HepG2 (cell line): Measurements from ENCODE around the gene SLC22A31. TPM values are rescaled to one million over a fixed set of nuclear protein-coding genes. Genes with fewer than 3 reads are reported as not detected.

ENCODE experiments used
- ATF4 ChIP-seq, 2 experiments: fragments of 450-650 bp in 1 of 2; sonication (generic) in 1 of 2; formaldehyde crosslinking; IDR thresholded peaks; 2 replicates each; pipeline versions ENCODE4 v1.5.0 to v1.8.0; 2020 to 2022; ENCODE audit warnings: mild to moderate bottlenecking in 1 of 2, missing genetic modification reagents in 1 of 2
- CEBPB ChIP-seq: IDR thresholded peaks from 2 replicates; pipeline ENCODE4 v1.6.1; 2011; ENCODE audit warnings: low read depth, low read length, improper control_type of control experiment, borderline replicate concordance
- EP300 ChIP-seq, 3 experiments: sonication (generic) in 1 of 3; formaldehyde crosslinking in 1 of 3; IDR thresholded peaks; 2 replicates each; pipeline versions ENCODE4 v1.5.1 to v1.6.1; 2011 to 2020; ENCODE audit warnings: low read depth in 2 of 3, low read length in 2 of 3, borderline replicate concordance in 1 of 3, improper control_type of control experiment in 1 of 3, mild to moderate bottlenecking in 1 of 3, missing genetic modification reagents in 1 of 3, moderate library complexity in 1 of 3
- ETS1 ChIP-seq: sonication (generic); formaldehyde crosslinking; IDR thresholded peaks from 2 replicates; pipeline ENCODE4 v1.4.0; 2020; ENCODE audit warnings: missing genetic modification reagents
- HOXA9 ChIP-seq: sonication (generic); formaldehyde crosslinking; IDR thresholded peaks from 2 replicates; pipeline ENCODE4 v1.8.1; 2022; ENCODE audit warnings: missing genetic modification reagents, mild to moderate bottlenecking, moderate library complexity, borderline replicate concordance
- LCORL ChIP-seq, 2 experiments: fragments of 450-650 bp in 1 of 2; sonication (generic) in 1 of 2; formaldehyde crosslinking in 1 of 2; IDR thresholded peaks; 2 replicates each; pipeline versions ENCODE4 v1.5.0 to v1.6.1; 2017 to 2020; ENCODE audit warnings: antibody characterized with exemption in 1 of 2, missing genetic modification reagents in 1 of 2
- MBNL3 ChIP-seq: fragments of 250-450 bp; sonication (Bioruptor Pico); conservative IDR thresholded peaks from 2 replicates; pipeline ENCODE4 v1.8.0; 2022; ENCODE audit warnings: mild to moderate bottlenecking, inconsistent platforms
- PAX8 ChIP-seq: sonication (generic); formaldehyde crosslinking; IDR thresholded peaks from 2 replicates; pipeline ENCODE4 v1.8.0; 2022; ENCODE audit warnings: mild to moderate bottlenecking, missing genetic modification reagents, borderline replicate concordance
- PHF8 ChIP-seq: sonication (generic); formaldehyde crosslinking; IDR thresholded peaks from 2 replicates; pipeline ENCODE4 v1.5.0; 2020; ENCODE audit warnings: missing genetic modification reagents
- PRDM15 ChIP-seq: sonication (generic); formaldehyde crosslinking; IDR thresholded peaks from 2 replicates; pipeline ENCODE4 v1.4.0; 2020; ENCODE audit warnings: missing genetic modification reagents
- SAFB2 ChIP-seq: sonication (generic); formaldehyde crosslinking; IDR thresholded peaks from 2 replicates; pipeline ENCODE4 v1.5.1; 2020; ENCODE audit warnings: missing genetic modification reagents, low read depth, mild to moderate bottlenecking, borderline replicate concordance
- SP5 ChIP-seq: IDR thresholded peaks from 2 replicates; pipeline ENCODE4 v1.6.1; 2016; ENCODE audit warnings: low read depth, borderline replicate concordance
- ZKSCAN5 ChIP-seq: sonication (generic); formaldehyde crosslinking; IDR thresholded peaks from 2 replicates; pipeline ENCODE4 v1.5.1; 2020; ENCODE audit warnings: mild to moderate bottlenecking, missing genetic modification reagents
- ZNF337 ChIP-seq: sonication (generic); formaldehyde crosslinking; IDR thresholded peaks from 2 replicates; pipeline ENCODE4 v1.5.1; 2020; ENCODE audit warnings: missing genetic modification reagents, low read depth, mild to moderate bottlenecking, borderline replicate concordance
- ZNF362 ChIP-seq: sonication (generic); formaldehyde crosslinking; IDR thresholded peaks from 2 replicates; pipeline ENCODE4 v1.4.0; 2020; ENCODE audit warnings: missing genetic modification reagents, mild to moderate bottlenecking, borderline replicate concordance
- ZNF431 ChIP-seq: sonication (generic); formaldehyde crosslinking; IDR thresholded peaks from 2 replicates; pipeline ENCODE4 v1.9.0; 2022; ENCODE audit warnings: missing genetic modification reagents, low read depth, mild to moderate bottlenecking, borderline replicate concordance
- ZNF770 ChIP-seq: sonication (generic); formaldehyde crosslinking; IDR thresholded peaks from 2 replicates; pipeline ENCODE4 v1.5.0; 2020; ENCODE audit warnings: mild to moderate bottlenecking, missing genetic modification reagents
- ZSCAN22 ChIP-seq: sonication (generic); formaldehyde crosslinking; IDR thresholded peaks from 2 replicates; pipeline ENCODE4 v1.4.0; 2020; ENCODE audit warnings: mild to moderate bottlenecking, missing genetic modification reagents
- polyA plus RNA-seq, 8 experiments: library from polyadenylated mRNA; depleted of rRNA in 3 of 8; stranded (reverse) in 7 of 8; unstranded in 1 of 8; fragments of >200 nt; fragmentation: Illumina TruSeq in 4 of 8; extraction: Trizol in 4 of 8; gene quantifications; 2 replicates each; pipeline versions ENCODE4 v1.2.1 to v1.2.3, GENCODE V29; 2011 to 2016; ENCODE audit warnings: low read depth in 4 of 8, missing spikeins in 1 of 8, mixed read lengths in 1 of 8; ENCODE audit not compliant: insufficient read depth in 1 of 8
- total RNA-seq, 5 experiments: library from RNA; depleted of rRNA; stranded (reverse); fragments of >200 nt; fragmentation: Illumina TruSeq; extraction: Trizol; gene quantifications; 2 replicates each; pipeline ENCODE4 v1.2.3, GENCODE V29; 2016; ENCODE audit warnings: low read depth in 1 of 5

The SLC22A31 gene
- total and polyA plus RNA-seq, 2 of the 13 experiments (the other 11 are each of a cell fraction or from before 2014, with no cell fraction given), result 67.3 to 83.3 TPM

GRCh38 chr16:89200124-89200849, at the start of gene SLC22A31 (continued):
- TF ChIP-seq HOXA9 (CRISPR knock-in tag) (no peak), ZSCAN22 (CRISPR knock-in tag) (no peak), SAFB2 (peak; percentile 70; the same call in 1 of the 2 replicates), ZNF770 (CRISPR knock-in tag) (0 out of 2 replicates have a peak, but pooled peaks have one; percentile 16), PAX8 (CRISPR knock-in tag) (no peak), ATF4 (CRISPR knock-in tag; IDR thresholded peaks at IDR 0.05) (0 out of 4 replicates have a peak, but pooled peaks of 1 of the 2 experiments have one; percentile 32), MBNL3 (CRISPR knock-in tag) (no peak), SP5 (peak; percentile 91), PHF8 (CRISPR knock-in tag) (peak; percentile 47; the same call in 1 of the 2 replicates), ZNF337 (CRISPR knock-in tag) (no peak), PRDM15 (peak; percentile 67; the same call in 1 of the 2 replicates), ETS1 (CRISPR knock-in tag) (no peak), EP300 (IDR thresholded peaks at IDR 0.05; ENCODE audit: low read depth in 2 of 2, low read length in 2 of 2) (no peak), EP300 (CRISPR knock-in tag; IDR thresholded peaks at IDR 0.05; ENCODE audit: borderline replicate concordance) (peak; percentile 10; the same call in 1 of the 2 replicates), ZNF362 (CRISPR knock-in tag) (no peak), LCORL (IDR thresholded peaks at IDR 0.05) (no peak), LCORL (CRISPR knock-in tag; IDR thresholded peaks at IDR 0.05) (peak; percentile 78), ZNF431 (CRISPR knock-in tag) (no peak), ZKSCAN5 (no peak), CEBPB (peak; percentile 79; the same call in 1 of the 2 replicates)
